AG10803 (cell line): ENCODE data around the gene FADS1.

Experiments used
- DNase-seq: peaks from one replicate; pipeline ENCODE4 v3.0.0; 2010; ENCODE audit warnings: low read depth
- H3K4me3 ChIP-seq: 2 replicates; pipeline ENCODE4 v1.5.1; 2011; ENCODE audit warnings: mild to moderate bottlenecking, low read length, control low read depth
- TF ChIP-seq, protein P1 (sequence below): conservative IDR thresholded peaks from 2 replicates; pipeline ENCODE4 v1.5.1; 2011; ENCODE audit warnings: mild to moderate bottlenecking, low read length, control low read depth, inconsistent platforms

FADS1 gene

DNA sequence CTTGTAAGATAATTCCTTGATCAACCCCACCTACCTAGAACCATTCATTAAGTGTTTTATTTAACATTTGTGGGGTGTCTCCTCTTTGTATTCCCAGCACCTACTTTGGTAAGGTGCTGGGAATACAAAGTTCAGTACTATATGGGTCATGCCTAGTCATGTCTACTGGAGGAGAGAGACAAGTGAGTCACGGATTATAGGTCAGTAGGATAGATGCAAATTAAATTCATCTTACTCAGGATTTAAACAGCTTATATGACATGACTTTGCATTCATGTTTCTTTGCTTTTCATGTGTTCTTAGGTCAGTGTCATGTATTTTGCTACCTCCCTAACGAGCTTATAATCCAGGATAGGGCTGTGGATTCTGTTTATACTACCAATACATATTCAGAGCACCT lies 3.4 kb upstream of the FADS1 start:
- H3K4me3 ChIP-seq, result no peak overlapping the region
- TF ChIP-seq, protein P1, sequence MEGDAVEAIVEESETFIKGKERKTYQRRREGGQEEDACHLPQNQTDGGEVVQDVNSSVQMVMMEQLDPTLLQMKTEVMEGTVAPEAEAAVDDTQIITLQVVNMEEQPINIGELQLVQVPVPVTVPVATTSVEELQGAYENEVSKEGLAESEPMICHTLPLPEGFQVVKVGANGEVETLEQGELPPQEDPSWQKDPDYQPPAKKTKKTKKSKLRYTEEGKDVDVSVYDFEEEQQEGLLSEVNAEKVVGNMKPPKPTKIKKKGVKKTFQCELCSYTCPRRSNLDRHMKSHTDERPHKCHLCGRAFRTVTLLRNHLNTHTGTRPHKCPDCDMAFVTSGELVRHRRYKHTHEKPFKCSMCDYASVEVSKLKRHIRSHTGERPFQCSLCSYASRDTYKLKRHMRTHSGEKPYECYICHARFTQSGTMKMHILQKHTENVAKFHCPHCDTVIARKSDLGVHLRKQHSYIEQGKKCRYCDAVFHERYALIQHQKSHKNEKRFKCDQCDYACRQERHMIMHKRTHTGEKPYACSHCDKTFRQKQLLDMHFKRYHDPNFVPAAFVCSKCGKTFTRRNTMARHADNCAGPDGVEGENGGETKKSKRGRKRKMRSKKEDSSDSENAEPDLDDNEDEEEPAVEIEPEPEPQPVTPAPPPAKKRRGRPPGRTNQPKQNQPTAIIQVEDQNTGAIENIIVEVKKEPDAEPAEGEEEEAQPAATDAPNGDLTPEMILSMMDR, result no peak
- peak; percentile 28 for DNase-seq

DNA sequence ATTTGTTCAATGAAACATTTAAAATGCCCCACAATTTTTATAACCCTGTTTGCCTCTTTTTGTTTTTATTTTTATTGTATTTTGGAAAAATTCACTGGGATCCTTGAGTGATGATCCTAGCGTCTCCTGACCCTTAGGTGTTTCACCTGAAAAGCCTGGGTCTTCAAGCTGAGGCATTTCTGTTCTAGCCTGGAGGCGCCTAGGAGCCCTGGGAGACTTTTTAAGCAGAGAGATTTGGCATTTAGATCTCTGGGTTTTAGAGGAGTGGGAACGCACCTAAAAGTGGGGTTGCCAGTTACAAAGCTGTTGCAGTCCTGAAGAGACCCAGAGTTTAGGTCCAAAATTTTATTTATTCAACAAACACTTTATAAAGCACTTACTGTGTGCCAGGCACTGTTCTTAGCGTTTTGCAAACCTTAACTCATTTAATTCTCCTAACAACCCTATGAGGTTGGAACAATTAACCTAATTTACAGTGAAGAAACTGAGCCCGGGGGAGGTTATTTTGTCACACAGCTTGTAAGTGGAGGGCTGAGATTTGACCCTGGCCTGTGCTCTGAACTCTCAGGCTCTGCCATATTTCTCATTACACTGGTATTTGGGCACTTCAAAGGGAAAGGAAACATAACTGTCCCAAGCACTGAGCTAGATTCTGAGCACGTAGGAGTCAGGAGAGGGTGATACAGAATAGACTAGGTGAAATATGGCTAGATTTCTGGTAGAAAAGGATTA lies 834 bp upstream of the FADS1 start:
- TF ChIP-seq, protein P1, result no peak
- peak overlapping the region; percentile 92 for H3K4me3 ChIP-seq
- no peak for DNase-seq

DNA sequence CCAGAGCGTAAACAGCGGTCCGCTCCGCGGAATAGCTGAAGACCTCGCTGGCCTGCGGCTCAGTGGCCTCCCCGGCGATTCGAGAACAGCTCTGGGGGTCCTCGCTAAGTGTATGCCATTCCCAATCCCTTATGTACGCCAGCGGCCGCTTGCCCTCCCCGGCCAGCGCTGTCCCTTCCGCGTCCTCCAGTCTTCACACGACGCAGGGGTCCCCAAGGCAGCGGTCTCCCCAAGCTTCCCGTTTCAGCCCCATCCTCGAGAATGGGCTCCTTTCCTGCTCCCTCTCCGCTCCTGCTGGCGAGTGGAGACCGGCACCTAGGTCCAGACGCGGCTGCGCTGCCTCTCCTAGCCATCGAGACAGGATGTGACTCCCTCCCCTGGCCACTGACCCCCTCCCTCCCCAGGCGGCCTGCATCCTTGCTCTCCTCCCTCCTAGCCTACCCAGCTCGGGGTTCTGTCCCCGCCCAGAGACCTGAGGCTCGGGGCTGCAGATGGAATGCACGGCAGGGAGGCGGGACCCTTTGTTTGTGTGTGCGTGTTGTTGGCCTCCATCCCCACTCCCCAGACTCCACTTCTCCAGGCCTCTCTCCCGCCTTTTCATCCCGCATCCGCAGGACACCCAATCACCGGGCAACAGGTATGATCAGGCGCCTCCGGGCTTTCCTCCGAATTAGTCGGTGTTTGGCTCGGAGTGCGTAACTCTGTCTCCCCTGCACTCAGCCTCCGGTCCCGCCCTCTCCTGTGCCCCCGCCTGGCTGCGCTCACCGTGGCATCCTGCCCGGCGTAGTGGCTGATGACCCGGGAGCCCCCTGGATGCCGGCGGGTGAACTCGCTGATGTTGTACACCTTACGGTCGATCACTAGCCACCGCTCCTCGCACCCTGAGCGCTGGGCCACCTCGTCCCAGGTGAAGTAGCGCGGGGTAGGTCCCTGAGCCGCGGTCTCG lies 740 bp downstream of the FADS1 start:
- TF ChIP-seq, protein P1, result no peak; the same call in 1 of the 2 replicates
- peak overlapping the region; percentile 92 for H3K4me3 ChIP-seq
- DNase-seq, result peak; percentile 56

DNA sequence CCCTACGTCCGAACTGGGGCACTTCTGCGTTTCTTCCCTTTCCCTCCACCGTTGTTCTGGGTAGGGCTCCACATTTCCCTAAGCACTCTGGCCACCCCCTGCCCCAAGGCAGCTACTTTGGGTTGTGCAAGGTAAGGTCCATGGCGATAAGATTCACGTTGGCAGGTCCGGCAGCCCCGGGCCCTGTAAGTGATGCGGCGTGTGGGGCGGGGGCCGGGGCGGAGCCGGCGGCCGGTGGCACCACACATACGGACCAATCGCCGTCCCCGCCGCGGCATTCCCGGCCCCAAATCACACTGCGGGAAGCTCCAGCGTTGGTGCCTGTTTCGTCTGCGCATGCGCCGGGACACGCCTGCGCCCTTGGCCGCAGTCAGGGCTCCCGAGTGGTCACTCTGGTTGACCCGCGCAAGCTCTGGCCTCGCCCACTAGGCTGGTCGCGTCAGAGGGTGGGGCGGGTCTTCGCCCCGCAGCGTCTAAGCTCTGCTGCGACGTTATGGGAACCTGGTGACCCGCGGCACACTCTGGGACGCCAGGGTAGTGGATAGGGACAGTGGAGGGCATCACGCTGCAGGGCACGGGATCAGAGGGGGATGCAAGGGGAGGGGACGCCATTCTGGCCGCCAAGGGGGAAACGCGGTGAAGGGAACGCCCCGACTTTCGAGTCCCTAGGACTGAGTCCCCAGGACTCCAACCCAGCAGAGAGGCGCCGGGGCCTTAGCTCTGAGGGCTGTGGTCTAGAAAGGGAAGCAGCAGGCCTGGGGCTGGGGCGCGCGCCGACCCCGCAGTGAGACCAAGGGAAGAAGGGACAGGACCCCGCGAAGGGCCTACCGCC lies 1.6 kb downstream of the FADS1 start:
- peak; percentile 90 for DNase-seq
- peak overlapping the region; percentile 92 for H3K4me3 ChIP-seq
- TF ChIP-seq, protein P1, result no peak

DNA sequence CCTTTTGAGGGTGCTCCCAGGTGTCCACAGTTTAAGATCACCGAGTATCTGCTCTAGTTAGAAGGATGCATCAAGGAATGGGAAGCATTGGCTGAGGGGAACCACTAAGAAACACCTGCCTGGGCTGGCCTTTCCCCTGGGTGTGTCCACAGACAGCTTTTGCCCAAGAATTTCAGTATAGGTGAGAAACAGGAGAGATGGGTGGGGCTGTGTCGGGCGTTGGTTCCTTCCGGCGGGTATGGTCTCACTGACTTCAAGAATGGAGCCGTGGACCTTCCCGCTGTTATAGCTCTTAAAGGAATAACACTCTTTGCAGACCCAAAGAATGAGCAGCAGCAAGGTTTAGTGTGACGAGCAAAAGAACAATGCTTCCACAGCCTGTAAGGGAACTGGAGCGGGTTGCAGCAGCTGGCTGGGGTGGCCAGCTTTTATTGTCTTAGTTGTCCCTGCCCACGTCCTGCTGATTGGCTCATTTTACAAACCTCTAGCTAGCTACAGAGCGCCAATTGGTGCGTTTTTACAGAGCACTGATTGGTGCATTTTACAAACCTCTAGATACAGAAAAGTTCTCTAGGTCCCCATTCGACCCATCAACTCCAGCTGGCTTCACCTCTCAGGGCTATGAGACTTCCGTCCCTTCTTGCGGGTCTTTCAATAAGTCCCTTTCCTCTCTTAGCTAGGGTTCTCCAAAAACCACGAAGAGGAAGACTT lies 2.4 kb downstream of the FADS1 start:
- peak; percentile 18 for DNase-seq
- peak overlapping the region; percentile 92 for H3K4me3 ChIP-seq

More for the DNA sequence above, 2.4 kb downstream of the FADS1 start:
- TF ChIP-seq, protein P1, result no peak
